ENCODE data around the gene OLR1. TPM values are rescaled to one million over a fixed set of nuclear protein-coding genes. Genes with fewer than 3 reads are reported as not detected.

The OLR1 gene
- total and polyA plus RNA-seq, 2 donors (not counting 3 experiments of a cell fraction or from before 2014, with no cell fraction given), result not detected

GRCh38 chr12:10212739-10213131 is 40.8 kb upstream of the OLR1 start, which contains the start of gene GABARAPL1:
GABARAPL1 (plus strand) TSS chr12:10212877; CDS start chr12:10213130, 253 bp downstream.
- DNase-seq (ENCODE audit: low read depth, low spot score) (no peak), FAIRE-seq (no peak)
- Histone ChIP-seq H4K20me1 (replicated peaks; ENCODE audit: control insufficient read depth, extremely low read depth, insufficient read depth, low read length) (no peaks in the 10 kb centered on the region), H3K9me1 (replicated peaks; ENCODE audit: control insufficient read depth, extremely low read depth, insufficient read depth, low read length) (no peaks in the 10 kb centered on the region), H3K4me2 (ENCODE audit: insufficient read depth, low read length) (peak within 1 kb of the TSS; percentile 100), H3K79me2 (ENCODE audit: control insufficient read depth, insufficient read depth, low read length) (peaks cover 36% of the 10 kb centered on the region), H3K27ac (ENCODE audit: insufficient read depth, low read depth, low read length) (peak within 1 kb of the TSS; percentile 96), H2AFZ (ENCODE audit: low read depth, low read length) (peak within 1 kb of the TSS; percentile 4), H3K9me3 (replicated peaks; ENCODE audit: control insufficient read depth, insufficient read depth, low read length) (no peaks in the 10 kb centered on the region), H3K9ac (replicated peaks; ENCODE audit: extremely low read depth, insufficient read depth, low read length) (peak within 1 kb of the TSS; percentile 98), H3K4me1 (ENCODE audit: control insufficient read depth, extremely low read depth, insufficient read depth, low read length) (peaks cover 11% of the 10 kb centered on the region), H3K4me3 (replicated peaks in 1 of 3; ENCODE audit: insufficient read depth in 1 of 3, low read depth in 1 of 3, low read length in 3 of 3) (peak within 1 kb of the TSS; percentile 46 to 99 (median 93)), H3K36me3 (ENCODE audit: control insufficient read depth in 2 of 2, extremely low read depth in 1 of 2, insufficient read depth in 2 of 2, low read length in 2 of 2) (no peaks in the 10 kb centered on the region), H3K27me3 (ENCODE audit: control insufficient read depth in 2 of 2, insufficient read depth in 2 of 2, low read length in 2 of 2) (no peaks in the 10 kb centered on the region)
- intact Hi-C loops (cut with micrococcal nuclease) (loop anchor here (1.0 to 5.0 kb wide), 8 partner anchors 59 to 510 kb away; partner anchors contain the start of genes MAGOHB and STYK1), dilution Hi-C loops (cut with MboI; ENCODE audit: extremely low pct_ligation_motif_present, low sequenced_read_pairs) (no loop called here)
- TF ChIP-seq GATA2 (IDR thresholded peaks at IDR 0.05; ENCODE audit: insufficient read depth, insufficient read length, low read depth, low read length) (no peak), POLR2AphosphoS5 (IDR thresholded peaks at IDR 0.05; ENCODE audit: insufficient read depth, low read depth, low read length) (peak; percentile 14)
- no TSS peak for BruUV-seq (replicated peaks)
- POLR2A ChIA-PET, result interaction anchor here (0.6 to 1.7 kb wide), 5 partner anchors 8 to 181 kb away, joined by 3 to 10 read pairs (median 5); no protein-coding TSS in a partner anchor
- CTCF ChIA-PET, result interaction anchor here (0.6 to 4.0 kb wide), 4 partner anchors 14 to 181 kb away, joined by 3 to 22 read pairs (median 4); no protein-coding TSS in a partner anchor

- peak; percentile 91 for FAIRE-seq
- Histone ChIP-seq H4K20me1 (replicated peaks; ENCODE audit: control insufficient read depth, extremely low read depth, insufficient read depth, low read length) (no peaks in the 10 kb centered on the region), H3K36me3 (ENCODE audit: control insufficient read depth in 2 of 2, extremely low read depth in 1 of 2, insufficient read depth in 2 of 2, low read length in 2 of 2) (no peaks in the 10 kb centered on the region), H3K27ac (ENCODE audit: insufficient read depth, low read depth, low read length) (peak overlapping the region; percentile 96), H2AFZ (ENCODE audit: low read depth, low read length) (no peak overlapping the region), H3K9me3 (replicated peaks; ENCODE audit: control insufficient read depth, insufficient read depth, low read length) (no peaks in the 10 kb centered on the region), H3K79me2 (ENCODE audit: control insufficient read depth, insufficient read depth, low read length) (peaks cover 35% of the 10 kb centered on the region), H3K9ac (replicated peaks; ENCODE audit: extremely low read depth, insufficient read depth, low read length) (peak overlapping the region; percentile 98), H3K4me1 (ENCODE audit: control insufficient read depth, extremely low read depth, insufficient read depth, low read length) (peaks cover 15% of the 10 kb centered on the region), H3K4me3 (replicated peaks in 1 of 3; ENCODE audit: insufficient read depth in 1 of 3, low read depth in 1 of 3, low read length in 3 of 3) (peak overlapping the region in 2 of 3 experiments; percentile 93 to 99), H3K4me2 (ENCODE audit: insufficient read depth, low read length) (peak overlapping the region; percentile 100), H3K27me3 (ENCODE audit: control insufficient read depth in 2 of 2, insufficient read depth in 2 of 2, low read length in 2 of 2) (no peaks in the 10 kb centered on the region), H3K9me1 (replicated peaks; ENCODE audit: control insufficient read depth, extremely low read depth, insufficient read depth, low read length) (no peaks in the 10 kb centered on the region)
- ChIA-PET POLR2A (interaction anchor here (0.6 to 1.7 kb wide), 6 partner anchors 9 to 180 kb away, joined by 3 to 10 read pairs (median 4); no protein-coding TSS in a partner anchor), CTCF (interaction anchor here (0.6 to 4.0 kb wide), 3 partner anchors 58 to 180 kb away, joined by 3 to 22 read pairs (median 6); no protein-coding TSS in a partner anchor)
- dilution Hi-C loops (cut with MboI; ENCODE audit: extremely low pct_ligation_motif_present, low sequenced_read_pairs) (no loop called here), intact Hi-C loops (cut with micrococcal nuclease) (loop anchor here (1.0 to 5.0 kb wide), 8 partner anchors 59 to 510 kb away; partner anchors contain the start of genes MAGOHB and STYK1)
- DNase-seq (ENCODE audit: low read depth, low spot score), result peak; percentile 100
- no TSS peak for BruUV-seq (replicated peaks)
- TF ChIP-seq EZH2 (IDR thresholded peaks at IDR 0.05; ENCODE audit: borderline replicate concordance, low read depth, low read length, severe bottlenecking) (no peak), JUN (IDR thresholded peaks at IDR 0.05; ENCODE audit: borderline replicate concordance, insufficient read depth, insufficient read length, low read depth) (peak; percentile 79), FOS (IDR thresholded peaks at IDR 0.05; ENCODE audit: borderline replicate concordance, insufficient read depth, low read length) (peak; percentile 65), POLR2AphosphoS5 (IDR thresholded peaks at IDR 0.05; ENCODE audit: insufficient read depth, low read depth, low read length) (no peak), POLR2A (IDR thresholded peaks at IDR 0.05; ENCODE audit: low read depth, low read length) (no peak), CTCF (IDR thresholded peaks at IDR 0.05; ENCODE audit: extremely low read depth in 1 of 2, insufficient read depth in 1 of 2, low read depth in 1 of 2, low read length in 2 of 2) (no peak), MAX (IDR thresholded peaks at IDR 0.05; ENCODE audit: insufficient read depth, insufficient read length) (peak; percentile 32), GATA2 (IDR thresholded peaks at IDR 0.05; ENCODE audit: insufficient read depth, insufficient read length, low read depth, low read length) (no peak), MYC (IDR thresholded peaks at IDR 0.05; ENCODE audit: low read depth, low read length) (no peak)
Measured at GRCh38 chr12:10211940-10212738, 40.2 kb upstream of the OLR1 start.

Data from endothelial cell of umbilical vein (primary cell).